Heart right ventricle (tissue), 16 donors: ENCODE data around the gene MOB1A. TPM values are rescaled to one million over a fixed set of nuclear protein-coding genes. Genes with fewer than 3 reads are reported as not detected.
A peak's percentile ranks its signal among the peaks of the same experiment; 100 is the strongest.

Experiments used
- ATAC-seq, 8 donors: fragments of 200-7000 bp; cut with Tn5 transposase; one replicate each; pipeline ENCODE4 v1.9.1; 2020; ENCODE audit warnings: mild to moderate bottlenecking in 8 of 8, moderate library complexity in 8 of 8, moderate number of reproducible peaks in 1 of 8
- DNase-seq, 2 donors: peaks; one replicate each; pipeline ENCODE4 v3.0.0-alpha.2; 2020
- H3K27ac ChIP-seq, 10 donors: fragments of 200-600 bp; sonication (generic) in 2 of 10; one replicate each; pipeline versions ENCODE4 v1.5.0 to v1.8.0; 2020 to 2022; ENCODE audit warnings: mild to moderate bottlenecking in 3 of 10
- H3K27me3 ChIP-seq, 7 donors: fragments of 200-600 bp; one replicate each; pipeline ENCODE4 v1.8.0; 2021 to 2022; ENCODE audit warnings: mild to moderate bottlenecking in 2 of 7
- H3K36me3 ChIP-seq, 9 donors: fragments of 200-600 bp; sonication (generic) in 1 of 9; one replicate each; pipeline versions ENCODE4 v1.5.0 to v1.8.0; 2020 to 2022; ENCODE audit warnings: mild to moderate bottlenecking in 2 of 9
- H3K4me1 ChIP-seq, 9 donors: fragments of 200-600 bp; sonication (generic) in 1 of 9; one replicate each; pipeline versions ENCODE4 v1.5.0 to v1.8.0; 2020 to 2022; ENCODE audit warnings: mild to moderate bottlenecking in 4 of 9
- H3K4me3 ChIP-seq, 10 donors: fragments of 200-600 bp; sonication (generic) in 2 of 10; one replicate each; pipeline versions ENCODE4 v1.5.0 to v1.8.0; 2020 to 2022; ENCODE audit warnings: mild to moderate bottlenecking in 7 of 10, moderate library complexity in 2 of 10
- H3K9me3 ChIP-seq, 11 donors: fragments of 200-600 bp in 10 of 11; sonication (generic) in 2 of 11; one replicate each; pipeline versions ENCODE4 v1.5.0 to v1.8.0; 2013 to 2022; ENCODE audit warnings: mild to moderate bottlenecking in 2 of 11, control low read depth in 1 of 11, moderate library complexity in 1 of 11
- CTCF ChIP-seq, 9 donors: fragments of 200-600 bp; sonication (generic) in 2 of 9; IDR thresholded peaks; one replicate each; pipeline versions ENCODE4 v1.5.0 to v1.8.0; 2021 to 2022; ENCODE audit warnings: antibody characterized with exemption in 9 of 9, mild to moderate bottlenecking in 5 of 9, moderate library complexity in 1 of 9
- WGBS, 2 donors: extraction: QIAGEN DNeasy Blood & Tissue Kit; methylation state at CpG; one replicate each; pipeline ENCODE4 v1.1.7; 2013; ENCODE audit warnings: inconsistent platforms in 1 of 2; 5-methylcytosine and 5-hydroxymethylcytosine counted together
- intact Hi-C, 10 donors: fragments of 100-400 bp; cut with DNase I; formaldehyde crosslinking; loops; one replicate each; pipeline versions ENCODE4 v1.11.1 to v1.14.2; 2022
- polyA plus RNA-seq, 2 donors: library from polyadenylated mRNA; stranded (reverse); fragments of 200-250 nt; gene quantifications; one replicate each; pipeline ENCODE4 v1.2.3, GENCODE V29; 2013
- total RNA-seq, 10 donors: library from RNA; stranded (reverse); fragmentation: NEBNext Ultra II Directional in 3 of 10; extraction: Animal tissue kit (Norgen Biotek cat#: 25700) in 3 of 10; gene quantifications; one replicate each; pipeline versions ENCODE4 v1.2.1 to v1.2.4, GENCODE V29; 2021 to 2023
- donor health status: Arrhythmogenic right ventricular cardiomyopathy.
- donor health status: ischemic (EF 13 %, LVEDD 7.1; RV severe dilation, severe dysfunction).
- donor health status: healthy with polysubstance abuse.
- donor health status: DM: no; HTN: yes; CAD: no.
- donor health status: DM: no; HTN: no; CAD: no.
- donor health status: ischemic (EF 25% LVEDD 6.9; RV normal size, moderate dysfunction).
- donor health status: ischemic (EF 25% LVEDD 5.7; RV mildly dilated, moderate dysfunction).
- donor health status: healthy.
- donor health status: DM: yes; HTN: yes; CAD: no.
- donor health status: Ischemic cardiomyopathy.
- donor health status: ischemic (EF 35%, LVEDD 5.7; RV mildly dilated, moderate dysfunction).
- donor health status: nonischemic (EF 11% LVEDD 7.7; RV severe dilation, severe dysfunction).
- donor health status: DM: yes; HTN: yes; CAD: no.
- donor health status: PGD.
- donor health status: ischemic (EF 29% LVEDD 5.4; RV normal size, mild dysfunction).
- donor health status: nonischemic (EF 23%, LVEDD 6.1; RV moderate dilation, normal function).

The MOB1A gene
- total and polyA plus RNA-seq, 12 donors: 14.2 to 75.0 (median 56.8) TPM

GRCh38 chr2:74146929-74147726 lies 31.6 kb downstream of the MOB1A start:
- H3K4me1 ChIP-seq: peaks cover 10 to 30% (median 23%) of the 10 kb centered on the region in 9 donors
- 4 to 5% methylated on average over 29 of the region's 29 CpGs for WGBS, 2 donors
- TF ChIP-seq CTCF (IDR thresholded peaks at IDR 0.05): no peak
- H3K27ac ChIP-seq: peak overlapping the region; percentile 14 to 83 (median 77)
- ATAC-seq (peak in 7 of 8 donors; percentile 2 to 33 (median 11)), DNase-seq (no peak)
- intact Hi-C loops: loop anchor here in 3 of 10 donors (10.0 kb wide), 2 partner anchors 222 to 322 kb away; partner anchors contain the start of genes STAMBP (in 2 of the 3) and DGUOK (in 1 of the 3)
- no peaks in the 10 kb centered on the region for H3K9me3 ChIP-seq
- peaks cover 0 to 42% (median 4%) of the 10 kb centered on the region in 9 donors for H3K36me3 ChIP-seq
- H3K4me3 ChIP-seq: peak overlapping the region; percentile 66 to 97 (median 86)
- H3K27me3 ChIP-seq: no peaks in the 10 kb centered on the region

GRCh38 chr2:74142340-74142739 lies 36.3 kb downstream of the MOB1A start:
- no peak overlapping the region for H3K27ac ChIP-seq
- 76 to 78% methylated on average over 6 of the region's 6 CpGs for WGBS, 2 donors
- no peaks in the 10 kb centered on the region for H3K9me3 ChIP-seq
- TF ChIP-seq CTCF (IDR thresholded peaks at IDR 0.05): no peak
- H3K36me3 ChIP-seq: peaks cover 0 to 47% (median 5%) of the 10 kb centered on the region in 9 donors
- no peaks in the 10 kb centered on the region for H3K27me3 ChIP-seq
- ATAC-seq (no peak), DNase-seq (no peak)
- H3K4me1 ChIP-seq: peaks cover 10 to 18% (median 12%) of the 10 kb centered on the region in 9 donors
- no peak overlapping the region for H3K4me3 ChIP-seq
- intact Hi-C loops: loop anchor here in 3 of 10 donors (10.0 kb wide), 2 partner anchors 218 to 318 kb away; partner anchors contain the start of genes STAMBP (in 2 of the 3) and DGUOK (in 1 of the 3)

GRCh38 chr2:74138600-74139323 lies 39.9 kb downstream of the MOB1A start:
- Histone ChIP-seq H3K27ac (no peak overlapping the region), H3K36me3 (peaks cover 0 to 64% (median 22%) of the 10 kb centered on the region in 9 donors), H3K9me3 (no peaks in the 10 kb centered on the region), H3K4me3 (no peak overlapping the region), H3K27me3 (no peaks in the 10 kb centered on the region), H3K4me1 (no peaks in the 10 kb centered on the region)
- WGBS, 2 donors: 88 to 89% methylated on average over 19 of the region's 19 CpGs
- no peak for DNase-seq
- ATAC-seq: peak in 1 of 8 donors; percentile 11
- intact Hi-C loops: no loop called here
- TF ChIP-seq CTCF (IDR thresholded peaks at IDR 0.05): no peak
